GM18868 (cell line): Measurements from ENCODE around the gene ECE2.
A peak's percentile ranks its signal among the peaks of the same experiment; 100 is the strongest.

Experiments
- ATAC-seq: cut with Tn5 transposase; IDR thresholded peaks from one replicate; pipeline ENCODE4 v1.9.1; 2021; ENCODE audit warnings: mild to moderate bottlenecking, moderate library complexity; ENCODE audit not compliant: unreplicated experiment

ECE2 gene

GRCh38 chr3:184275961-184276910 is at the start of gene ECE2:
Gene ECE2 (plus strand): TSS chr3:184276022. CDS start chr3:184276154, 132 bp downstream.
- ATAC-seq: no peak

DNA sequence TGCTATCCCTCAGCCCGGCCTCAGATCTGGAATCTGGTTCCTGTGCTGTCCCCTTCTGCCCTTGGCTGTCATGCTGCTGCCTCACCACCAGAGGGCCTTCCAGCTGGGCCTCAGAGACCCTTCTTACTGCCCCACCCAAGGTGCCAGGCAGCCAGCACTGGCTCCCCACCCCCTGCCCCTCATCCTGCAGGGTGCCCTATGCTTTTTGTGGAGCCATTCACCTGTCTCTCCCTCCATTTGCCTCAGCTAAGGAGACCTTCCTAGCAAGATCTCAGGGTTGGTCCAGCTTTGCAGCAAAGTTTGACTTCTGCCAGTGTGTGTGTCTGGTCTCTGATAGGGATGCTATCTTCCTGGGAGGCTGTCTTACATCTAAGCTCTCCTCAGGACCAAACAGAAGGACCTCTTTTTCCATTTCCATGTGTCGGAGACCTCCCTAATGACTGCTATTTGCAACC is 48.3 kb upstream of the ECE2 start:
- ATAC-seq: peak; percentile 43

- ATAC-seq: no peak
These were observed 47.3 kb upstream of the ECE2 start for GRCh38 chr3:184228376-184229137.

- peak; percentile 86 for ATAC-seq
These were observed 46.3 kb upstream of the ECE2 start, which contains the start of gene VWA5B2 for GRCh38 chr3:184229394-184230080. Gene VWA5B2 (plus strand): TSS chr3:184229585. CDS start chr3:184230529, 944 bp downstream.

DNA sequence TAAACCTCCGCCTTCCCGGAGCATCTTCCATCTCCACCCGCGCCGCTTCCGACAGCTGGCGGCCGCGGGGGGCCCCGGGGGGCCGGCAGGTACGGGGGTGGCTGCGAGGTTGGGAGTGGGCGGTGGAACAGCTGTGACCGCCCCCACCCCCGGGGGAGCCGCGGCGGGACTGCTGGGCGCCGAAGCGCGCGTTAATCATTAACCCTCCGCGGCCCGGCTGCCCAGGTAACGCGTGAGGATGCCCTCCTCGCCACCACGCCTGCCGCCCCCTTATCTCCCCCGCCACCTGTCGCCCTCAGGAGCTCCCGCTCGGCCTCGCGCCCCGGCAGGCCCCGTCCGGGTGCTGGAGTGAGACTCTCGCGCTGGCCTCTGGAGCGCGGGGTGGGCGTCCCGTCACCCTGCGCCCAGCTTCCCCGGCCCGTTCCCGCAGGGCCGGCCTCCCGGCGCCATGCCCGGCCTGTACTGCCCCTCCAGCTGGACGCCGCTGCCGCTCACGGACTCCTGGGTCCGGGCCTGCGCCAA is 45.7 kb upstream of the ECE2 start:
- ATAC-seq: no peak

- no peak for ATAC-seq
These were observed 45.0 kb upstream of the ECE2 start for GRCh38 chr3:184230603-184231528.

DNA sequence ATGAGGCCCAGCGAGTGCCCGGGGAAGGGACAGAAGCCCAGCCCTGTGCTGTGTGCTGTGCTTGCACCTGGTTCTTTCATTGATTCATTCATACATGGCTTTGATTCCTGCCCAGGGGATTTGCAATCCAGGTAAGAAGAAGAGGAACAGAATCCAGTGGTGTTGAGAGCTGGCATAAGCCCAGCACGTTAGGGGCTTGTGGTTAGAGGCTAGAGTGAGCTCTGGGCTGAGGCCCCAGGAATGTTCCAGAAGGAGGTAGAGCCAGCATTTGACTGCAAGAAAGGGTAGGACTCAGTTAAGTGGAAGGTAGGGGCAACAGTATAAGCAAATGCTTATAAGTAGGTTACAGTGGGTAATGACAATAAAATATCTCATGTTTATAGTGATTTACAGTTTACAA is 44.2 kb upstream of the ECE2 start:
- ATAC-seq: no peak

DNA sequence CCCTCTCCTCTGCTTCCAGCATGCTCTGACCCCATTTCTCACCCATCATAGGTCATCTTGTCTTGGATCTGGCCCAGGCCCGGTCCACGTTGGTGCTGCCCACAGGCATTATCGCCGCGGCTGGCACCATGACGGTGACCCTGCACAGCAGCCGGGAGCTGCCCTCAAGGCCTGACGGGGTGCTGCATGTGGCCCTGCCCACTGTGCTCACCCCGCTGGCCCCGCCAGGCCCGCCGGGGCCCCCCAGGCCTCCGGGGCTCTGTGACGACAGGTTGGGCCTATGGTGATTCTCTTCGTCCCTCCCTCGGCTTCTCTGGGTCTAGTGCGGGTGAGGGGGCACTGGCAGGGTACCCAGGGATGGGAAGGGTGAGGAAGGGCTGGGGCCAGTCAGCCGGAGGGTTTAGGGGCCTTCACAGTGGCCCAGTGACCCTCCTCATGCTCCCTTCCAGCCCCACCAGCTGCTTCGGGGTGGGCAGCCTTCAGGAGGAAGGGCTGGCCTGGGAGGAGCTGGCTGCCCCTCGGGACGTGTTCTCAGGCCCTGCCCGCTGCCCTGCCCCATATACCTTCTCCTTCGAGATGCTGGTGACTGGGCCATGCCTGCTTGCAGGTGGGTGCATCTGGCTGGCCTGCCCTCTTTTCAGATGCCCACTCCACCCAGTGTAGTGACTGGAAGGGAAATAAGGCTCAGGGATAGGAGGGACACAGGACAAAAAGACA is 42.5 kb upstream of the ECE2 start:
- no peak for ATAC-seq

DNA sequence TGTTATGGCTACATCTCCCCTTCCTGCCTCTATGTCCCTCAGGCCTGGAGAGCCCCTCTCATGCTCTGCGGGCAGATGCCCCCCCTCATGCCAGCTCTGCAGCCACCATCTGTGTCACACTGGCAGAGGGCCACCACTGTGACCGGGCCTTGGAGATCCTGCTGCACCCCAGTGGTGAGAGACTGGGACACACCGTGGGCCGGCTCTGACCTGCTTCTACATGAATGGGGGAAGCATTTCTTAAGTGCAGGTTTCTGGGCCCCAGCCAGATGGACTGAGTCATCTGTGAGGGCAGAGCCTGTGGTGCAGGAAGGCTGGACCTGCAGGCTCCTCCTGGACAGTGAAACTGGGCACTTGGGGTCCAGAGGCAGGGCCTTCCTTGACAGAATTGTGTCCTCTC is 41.6 kb upstream of the ECE2 start:
- ATAC-seq: no peak

- ATAC-seq: no peak
These were observed 41.0 kb upstream of the ECE2 start for GRCh38 chr3:184234671-184235380.

- ATAC-seq: no peak
These were observed 40.3 kb upstream of the ECE2 start for GRCh38 chr3:184235381-184236032.

DNA sequence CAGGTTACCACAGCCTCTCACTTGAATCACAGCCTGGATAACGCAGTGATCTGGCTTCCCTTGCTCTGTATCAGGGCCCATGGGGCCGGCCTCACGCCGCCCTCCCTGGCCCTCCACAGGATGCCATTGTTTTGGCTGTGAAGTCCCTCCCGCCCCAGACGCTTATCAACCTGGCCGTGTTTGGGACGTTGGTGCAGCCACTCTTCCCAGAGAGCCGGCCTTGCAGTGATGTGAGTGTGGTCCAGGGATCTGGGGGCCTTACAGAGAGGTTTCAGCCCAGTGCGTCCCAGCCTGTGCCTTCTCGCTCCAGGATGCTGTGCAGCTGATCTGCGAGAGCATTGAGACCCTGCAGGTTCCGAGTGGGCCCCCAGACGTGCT is 39.8 kb upstream of the ECE2 start:
- no peak for ATAC-seq

- ATAC-seq: no peak
These were observed 39.2 kb upstream of the ECE2 start for GRCh38 chr3:184236636-184237035.

DNA sequence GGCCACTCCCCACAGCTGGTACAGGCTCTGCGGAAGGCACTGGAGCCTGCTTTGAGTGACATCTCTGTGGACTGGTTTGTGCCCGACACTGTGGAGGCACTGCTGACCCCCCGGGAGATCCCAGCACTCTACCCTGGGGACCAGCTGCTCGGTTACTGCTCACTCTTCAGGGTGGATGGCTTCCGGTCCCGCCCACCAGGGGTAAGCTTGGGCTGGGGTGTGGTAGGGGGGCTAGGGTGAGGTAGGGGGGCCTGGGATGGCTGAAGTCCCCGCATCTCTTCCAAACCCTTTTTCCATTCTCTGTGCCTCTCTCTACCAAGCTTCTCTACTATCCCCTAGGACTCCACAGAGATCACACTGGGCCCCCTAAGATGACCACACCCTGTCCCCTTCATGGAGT is 38.6 kb upstream of the ECE2 start:
- no peak for ATAC-seq

DNA sequence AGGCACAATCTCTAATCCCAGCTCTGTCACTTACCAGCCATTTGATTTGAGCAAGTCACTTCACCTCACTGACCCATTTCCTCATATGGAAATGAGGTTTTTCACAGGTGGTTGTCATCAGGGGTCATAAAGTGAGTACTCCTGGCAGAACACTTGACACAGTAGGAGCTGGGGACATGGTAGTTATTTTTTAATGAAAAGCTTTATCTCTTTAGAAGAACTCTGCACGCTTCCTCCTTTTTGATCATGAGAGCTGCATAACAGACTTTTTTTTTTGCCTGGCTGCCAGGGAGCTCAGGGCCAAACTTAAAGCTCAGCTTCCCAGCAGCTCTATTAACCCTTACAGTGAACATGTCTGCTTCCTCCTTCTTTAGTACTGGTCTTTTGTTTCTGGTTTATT is 38.0 kb upstream of the ECE2 start:
- no peak for ATAC-seq

GRCh38 chr3:184238246-184238818 is 37.5 kb upstream of the ECE2 start:
- ATAC-seq: no peak

DNA sequence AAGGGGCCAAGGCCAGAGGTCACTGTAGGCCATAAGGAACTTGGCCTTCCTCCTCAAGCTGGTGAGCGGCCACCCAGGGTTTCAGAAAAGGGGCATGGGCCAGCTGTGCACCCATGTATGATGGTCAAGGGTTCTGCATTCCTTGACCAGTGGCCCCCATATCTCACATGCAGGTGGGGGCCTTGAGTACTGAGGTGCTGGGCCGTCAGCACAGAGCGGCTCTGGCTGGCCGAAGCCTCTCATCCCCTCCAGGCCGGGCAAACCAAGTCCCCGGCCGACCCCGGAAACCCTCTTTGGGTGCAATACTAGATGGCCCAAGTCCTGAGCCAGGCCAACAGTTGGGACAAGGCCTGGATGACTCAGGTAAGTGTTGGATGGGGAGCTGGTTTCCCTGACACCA is 36.6 kb upstream of the ECE2 start:
- ATAC-seq: no peak

DNA sequence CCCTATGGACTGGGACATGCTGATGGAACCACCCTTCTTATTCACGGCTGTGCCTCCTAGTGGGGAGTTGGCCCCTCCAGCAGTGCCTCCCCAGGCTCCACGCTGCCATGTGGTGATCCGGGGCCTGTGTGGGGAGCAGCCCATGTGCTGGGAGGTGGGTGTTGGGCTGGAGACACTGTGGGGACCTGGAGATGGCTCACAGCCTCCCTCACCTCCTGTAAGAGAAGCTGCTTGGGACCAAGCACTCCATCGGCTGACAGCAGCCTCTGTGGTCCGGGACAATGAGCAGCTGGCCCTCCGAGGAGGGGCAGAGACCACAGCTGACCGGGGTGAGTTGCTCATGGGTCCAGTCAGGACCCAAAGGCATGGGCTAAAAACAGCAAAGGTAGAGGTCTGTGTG is 36.1 kb upstream of the ECE2 start:
- no peak for ATAC-seq
